GM12873 (cell line): ENCODE data around the gene PLA2G12A.

Experiments used
- CTCF ChIP-seq: IDR thresholded peaks from 2 replicates; pipeline ENCODE4 v1.5.1; 2012; ENCODE audit warnings: low read depth, mild to moderate bottlenecking, moderate library complexity, low read length, control low read depth; ENCODE audit not compliant: insufficient read depth; ENCODE audit errors: missing control alignments

Gene PLA2G12A

GRCh38 chr4:109691411-109691920 is 38.4 kb downstream of the PLA2G12A start:
- TF ChIP-seq CTCF = no peak

DNA sequence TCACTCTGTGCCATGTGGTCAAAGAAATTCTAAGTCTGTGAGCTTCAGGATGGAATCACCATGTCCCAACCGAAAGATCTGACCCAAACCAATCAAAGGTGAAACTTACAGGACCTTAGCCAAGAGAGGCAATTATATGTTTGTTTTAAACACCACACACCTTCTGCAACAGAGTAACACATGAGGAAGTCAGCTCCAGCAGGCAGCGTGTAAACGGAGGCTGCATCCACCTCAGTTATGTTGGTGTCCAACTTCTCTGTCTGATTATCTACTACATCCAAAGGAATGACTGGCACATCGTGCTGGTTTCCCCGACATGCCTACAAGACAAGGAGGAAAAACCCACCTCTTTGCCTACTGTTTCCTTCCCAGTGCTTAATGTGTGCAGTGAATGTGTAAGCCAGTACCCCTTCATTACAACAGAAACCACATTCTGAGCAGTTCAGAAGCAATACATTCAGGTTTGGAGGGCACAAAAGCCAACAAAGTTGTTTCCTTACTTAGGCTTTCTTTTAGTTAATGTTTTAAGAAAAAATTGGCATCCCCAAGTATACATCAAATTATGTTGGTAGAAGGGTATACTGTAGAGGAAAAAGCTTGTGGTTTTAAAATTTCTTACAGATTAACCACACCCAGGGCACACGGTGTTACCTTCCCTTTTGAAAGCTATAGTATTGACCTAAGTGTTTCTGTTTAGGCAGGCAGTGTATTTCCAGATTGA is 39.0 kb downstream of the PLA2G12A start:
- no peak for TF ChIP-seq CTCF

DNA sequence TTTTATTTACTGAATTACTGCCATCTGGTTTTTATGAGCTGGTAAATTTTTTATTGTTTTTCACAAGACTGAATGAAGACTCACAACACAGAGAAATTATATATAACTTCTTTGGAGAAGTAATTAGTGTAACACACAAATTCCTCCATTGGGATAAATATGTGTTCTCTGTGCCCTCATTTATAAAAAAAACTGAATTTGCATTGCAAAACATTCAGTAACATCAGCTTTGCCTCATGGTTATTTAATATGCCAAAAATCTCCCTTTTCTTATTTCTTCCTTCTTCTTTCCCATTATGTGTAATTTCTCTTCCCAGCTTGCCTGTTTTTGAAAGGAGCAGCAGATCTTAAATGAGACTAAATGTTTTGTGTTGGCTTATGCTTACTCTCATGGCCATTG is 45.1 kb downstream of the PLA2G12A start:
- no peak for TF ChIP-seq CTCF

GRCh38 chr4:109683621-109684253 is 46.1 kb downstream of the PLA2G12A start:
- no peak for TF ChIP-seq CTCF

DNA sequence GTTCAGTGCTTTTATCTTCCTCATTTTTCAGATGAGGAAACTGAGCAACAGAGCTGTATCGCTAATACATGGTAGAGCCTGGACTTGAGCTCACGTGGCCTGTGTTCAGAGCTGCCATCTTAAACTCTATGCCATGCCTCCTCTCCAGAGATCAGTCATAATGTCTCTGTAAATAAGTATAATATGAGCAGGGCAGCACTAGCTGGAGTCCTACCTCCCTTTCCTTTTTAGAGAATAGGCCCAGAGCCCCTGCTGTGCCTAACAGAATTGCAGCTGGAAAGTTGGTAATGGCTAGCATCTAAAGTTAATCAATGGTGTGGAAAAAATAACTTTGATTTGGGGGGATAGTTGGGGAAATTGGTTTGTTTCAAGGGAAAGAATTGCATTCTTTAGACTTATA is 47.0 kb downstream of the PLA2G12A start:
- no peak for TF ChIP-seq CTCF

- no peak for TF ChIP-seq CTCF
Observed at GRCh38 chr4:109676886-109677285, 53.0 kb downstream of the PLA2G12A start.

DNA sequence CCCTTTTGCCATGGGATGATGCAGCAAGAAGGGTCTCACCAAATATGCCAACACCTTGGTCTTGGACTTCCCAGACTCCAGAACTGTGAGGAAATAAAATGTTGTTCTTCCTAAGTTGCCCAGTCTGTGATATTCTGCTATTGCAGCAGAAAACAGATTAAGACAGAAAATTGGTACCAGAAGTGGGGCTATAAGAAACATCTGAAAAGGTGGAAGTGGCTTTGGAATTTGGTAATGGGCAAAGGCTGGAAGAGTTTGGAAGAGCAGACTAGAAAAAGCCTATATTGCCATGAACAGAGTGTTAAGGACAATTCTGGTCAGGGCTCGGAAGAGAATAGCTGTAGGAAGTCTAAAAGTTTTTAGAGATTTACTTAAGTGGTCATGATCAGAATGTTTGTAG is 54.0 kb downstream of the PLA2G12A start:
- no peak for TF ChIP-seq CTCF
